Neural crest cell (in vitro differentiated cells): ENCODE measurements around the gene LRP11. TPM values are rescaled to one million over a fixed set of nuclear protein-coding genes. Genes with fewer than 3 reads are reported as not detected.
A peak's percentile ranks its signal among the peaks of the same experiment; 100 is the strongest.

Experiments used
- DNase-seq: peaks from one replicate; pipeline ENCODE4 v3.0.0; 2021; ENCODE audit warnings: low read depth, mixed read lengths, low spot score
- H3K27ac Mint-ChIP-seq: one replicate; pipeline ENCODE4 v1.8.0; 2021; ENCODE audit warnings: mild to moderate bottlenecking, mixed read lengths; ENCODE audit not compliant: unreplicated experiment
- H3K27me3 Mint-ChIP-seq: 2 replicates; pipeline ENCODE4 v1.8.0; 2021; ENCODE audit warnings: low read depth, mild to moderate bottlenecking, mixed read lengths
- H3K36me3 Mint-ChIP-seq: 2 replicates; pipeline ENCODE4 v1.8.0; 2021; ENCODE audit warnings: low read depth, mild to moderate bottlenecking, mixed read lengths
- H3K4me1 Mint-ChIP-seq: 2 replicates; pipeline ENCODE4 v1.8.0; 2021; ENCODE audit warnings: mixed read lengths
- H3K4me3 Mint-ChIP-seq: one replicate; pipeline ENCODE4 v1.8.0; 2021; ENCODE audit warnings: mild to moderate bottlenecking, mixed read lengths
- H3K9me3 Mint-ChIP-seq: 2 replicates; pipeline ENCODE4 v1.8.0; 2021; ENCODE audit warnings: mixed read lengths
- CTCF ChIP-seq: fragments of 200-600 bp; sonication (generic); conservative IDR thresholded peaks from 2 replicates; pipeline ENCODE4 v1.5.0; 2021; ENCODE audit warnings: antibody characterized with exemption, mild to moderate bottlenecking
- total RNA-seq: library from RNA; stranded (reverse); gene quantifications from 2 replicates; pipeline ENCODE4 v1.2.1, GENCODE V29; 2021

Gene LRP11
- total RNA-seq, 1 donor from 2014 or later, result 29.8 TPM

GRCh38 chr6:149834513-149835481, 29.4 kb downstream of the LRP11 start:
- peak; percentile 92 for TF ChIP-seq CTCF
- peak; percentile 84 for DNase-seq
- Mint-ChIP-seq H3K27me3 (no peaks in the 10 kb centered on the region), H3K4me3 (no peak overlapping the region), H3K4me1 (peaks cover 17% of the 10 kb centered on the region), H3K9me3 (no peaks in the 10 kb centered on the region), H3K27ac (no peak overlapping the region), H3K36me3 (peaks cover 11% of the 10 kb centered on the region)

GRCh38 chr6:149833651-149834050, 30.5 kb downstream of the LRP11 start:
- Mint-ChIP-seq H3K4me3 (no peak overlapping the region), H3K27ac (no peak overlapping the region), H3K4me1 (peaks cover 17% of the 10 kb centered on the region), H3K36me3 (peaks cover 11% of the 10 kb centered on the region), H3K9me3 (no peaks in the 10 kb centered on the region), H3K27me3 (no peaks in the 10 kb centered on the region)
- DNase-seq, result no peak
- no peak for TF ChIP-seq CTCF

GRCh38 chr6:149831308-149831820, 32.8 kb downstream of the LRP11 start:
- TF ChIP-seq CTCF, result no peak
- H3K9me3 Mint-ChIP-seq, result no peaks in the 10 kb centered on the region
- H3K27me3 Mint-ChIP-seq, result no peaks in the 10 kb centered on the region
- H3K4me1 Mint-ChIP-seq, result peaks cover 17% of the 10 kb centered on the region
- H3K36me3 Mint-ChIP-seq, result peaks cover 11% of the 10 kb centered on the region
- peak overlapping the region; percentile 25 for H3K4me3 Mint-ChIP-seq
- peak overlapping the region; percentile 95 for H3K27ac Mint-ChIP-seq
- peak; percentile 60 for DNase-seq

GRCh38 chr6:149830731-149831307, 33.3 kb downstream of the LRP11 start:
- H3K9me3 Mint-ChIP-seq, result no peaks in the 10 kb centered on the region
- H3K4me3 Mint-ChIP-seq, result peak overlapping the region; percentile 25
- TF ChIP-seq CTCF, result no peak
- H3K36me3 Mint-ChIP-seq, result peaks cover 8% of the 10 kb centered on the region
- H3K27ac Mint-ChIP-seq, result peak overlapping the region; percentile 95
- H3K27me3 Mint-ChIP-seq, result no peaks in the 10 kb centered on the region
- no peak for DNase-seq
- H3K4me1 Mint-ChIP-seq, result peaks cover 17% of the 10 kb centered on the region

- no peak for TF ChIP-seq CTCF
- no peaks in the 10 kb centered on the region for H3K27me3 Mint-ChIP-seq
- H3K27ac Mint-ChIP-seq, result no peak overlapping the region
These were observed 38.9 kb downstream of the LRP11 start for GRCh38 chr6:149825292-149825691.

More at GRCh38 chr6:149825292-149825691, 38.9 kb downstream of the LRP11 start:
- Mint-ChIP-seq H3K4me1 (no peaks in the 10 kb centered on the region), H3K4me3 (no peak overlapping the region), H3K36me3 (no peaks in the 10 kb centered on the region), H3K9me3 (no peaks in the 10 kb centered on the region)
- no peak for DNase-seq
